ENCODE results near the gene RFC5.
"Not testable (repeated sequence)": the region's sequence is repeated elsewhere in the genome, so short reads cannot be mapped to it uniquely, and the experiment has no call there.

The RFC5 gene

GRCh38 chr12:118013283-118013682 is 3.2 kb upstream of the RFC5 start:
- TF ChIP-seq, protein P1, sequence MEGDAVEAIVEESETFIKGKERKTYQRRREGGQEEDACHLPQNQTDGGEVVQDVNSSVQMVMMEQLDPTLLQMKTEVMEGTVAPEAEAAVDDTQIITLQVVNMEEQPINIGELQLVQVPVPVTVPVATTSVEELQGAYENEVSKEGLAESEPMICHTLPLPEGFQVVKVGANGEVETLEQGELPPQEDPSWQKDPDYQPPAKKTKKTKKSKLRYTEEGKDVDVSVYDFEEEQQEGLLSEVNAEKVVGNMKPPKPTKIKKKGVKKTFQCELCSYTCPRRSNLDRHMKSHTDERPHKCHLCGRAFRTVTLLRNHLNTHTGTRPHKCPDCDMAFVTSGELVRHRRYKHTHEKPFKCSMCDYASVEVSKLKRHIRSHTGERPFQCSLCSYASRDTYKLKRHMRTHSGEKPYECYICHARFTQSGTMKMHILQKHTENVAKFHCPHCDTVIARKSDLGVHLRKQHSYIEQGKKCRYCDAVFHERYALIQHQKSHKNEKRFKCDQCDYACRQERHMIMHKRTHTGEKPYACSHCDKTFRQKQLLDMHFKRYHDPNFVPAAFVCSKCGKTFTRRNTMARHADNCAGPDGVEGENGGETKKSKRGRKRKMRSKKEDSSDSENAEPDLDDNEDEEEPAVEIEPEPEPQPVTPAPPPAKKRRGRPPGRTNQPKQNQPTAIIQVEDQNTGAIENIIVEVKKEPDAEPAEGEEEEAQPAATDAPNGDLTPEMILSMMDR (IDR thresholded peaks at IDR 0.05; ENCODE audit: borderline replicate concordance, control extremely low read depth, extremely low read depth, insufficient read depth, missing control alignments) = no peak
- in situ Hi-C loops (cut with MboI; ENCODE audit: low sequenced_read_pairs, unreplicated experiment) = no loop called here
- DNase-seq (ENCODE audit: low spot score) = no peak

DNA sequence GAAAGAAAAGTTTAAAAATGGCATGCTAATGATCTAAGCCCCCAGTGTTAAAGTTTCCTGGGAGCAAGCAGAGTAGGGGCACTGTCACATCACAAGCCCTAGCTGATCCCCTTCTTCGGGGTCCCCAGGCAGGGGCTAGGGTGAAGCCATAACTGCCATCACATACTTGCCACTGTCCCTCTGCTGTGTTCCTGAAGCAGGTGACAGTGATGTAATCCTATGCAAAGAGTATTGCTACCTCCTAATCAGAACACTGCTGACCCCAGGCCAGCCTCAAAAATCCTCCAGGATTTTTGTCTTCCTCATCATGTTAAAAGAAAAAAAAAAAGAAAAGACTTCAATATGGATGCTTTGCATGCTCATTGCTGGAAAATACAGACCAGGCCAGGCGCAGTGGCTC is 1.2 kb upstream of the RFC5 start:
- DNase-seq (ENCODE audit: low spot score) = no peak
- in situ Hi-C loops (cut with MboI; ENCODE audit: low sequenced_read_pairs, unreplicated experiment) = no loop called here
- TF ChIP-seq, protein P1 (IDR thresholded peaks at IDR 0.05; ENCODE audit: borderline replicate concordance, control extremely low read depth, extremely low read depth, insufficient read depth, missing control alignments) = no peak

DNA sequence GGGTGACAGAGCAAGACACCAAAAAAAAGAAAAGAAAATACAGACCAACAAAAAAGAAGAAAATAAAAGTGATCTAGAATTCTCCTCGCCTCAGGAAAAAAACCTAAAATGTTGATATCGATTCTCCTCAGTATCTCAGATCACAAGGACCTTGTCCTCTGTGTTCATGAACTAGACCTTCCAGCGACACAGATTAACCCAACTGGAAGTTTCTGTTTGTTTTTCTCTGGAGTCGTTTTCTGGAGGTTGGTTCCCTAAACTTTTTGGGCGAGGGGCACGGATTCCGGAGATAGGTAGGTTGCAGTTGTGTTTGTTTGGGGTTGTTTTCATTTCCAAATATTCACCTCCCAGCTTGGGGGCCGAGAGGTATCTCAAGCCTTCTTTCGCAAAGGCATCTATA is 559 bp upstream of the RFC5 start:
- TF ChIP-seq, protein P1 (IDR thresholded peaks at IDR 0.05; ENCODE audit: borderline replicate concordance, control extremely low read depth, extremely low read depth, insufficient read depth, missing control alignments) = no peak
- in situ Hi-C loops (cut with MboI; ENCODE audit: low sequenced_read_pairs, unreplicated experiment) = no loop called here
- DNase-seq (ENCODE audit: low spot score) = no peak

DNA sequence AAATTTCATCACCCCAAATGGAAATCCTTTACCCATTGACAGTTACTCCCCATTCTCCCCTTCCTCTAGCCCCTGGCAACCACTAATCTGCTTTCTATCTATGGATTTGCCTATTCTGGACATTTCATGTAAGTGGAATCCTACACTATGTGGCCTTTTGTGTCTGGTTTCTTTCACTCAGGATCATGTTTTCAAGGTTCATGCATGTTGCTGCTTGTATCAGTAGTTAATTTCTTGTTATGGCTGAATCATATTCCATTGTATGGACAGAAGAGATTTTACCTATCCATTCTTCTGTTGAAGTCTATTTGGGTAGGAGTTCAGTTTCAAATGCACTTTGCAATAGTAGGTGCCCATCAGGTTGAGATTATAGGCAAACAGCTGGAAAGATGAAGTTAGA is 1.4 kb downstream of the RFC5 start:
- TF ChIP-seq, protein P1 (IDR thresholded peaks at IDR 0.05; ENCODE audit: borderline replicate concordance, control extremely low read depth, extremely low read depth, insufficient read depth, missing control alignments) = no peak
- DNase-seq (ENCODE audit: low spot score) = no peak
- in situ Hi-C loops (cut with MboI; ENCODE audit: low sequenced_read_pairs, unreplicated experiment) = no loop called here

DNA sequence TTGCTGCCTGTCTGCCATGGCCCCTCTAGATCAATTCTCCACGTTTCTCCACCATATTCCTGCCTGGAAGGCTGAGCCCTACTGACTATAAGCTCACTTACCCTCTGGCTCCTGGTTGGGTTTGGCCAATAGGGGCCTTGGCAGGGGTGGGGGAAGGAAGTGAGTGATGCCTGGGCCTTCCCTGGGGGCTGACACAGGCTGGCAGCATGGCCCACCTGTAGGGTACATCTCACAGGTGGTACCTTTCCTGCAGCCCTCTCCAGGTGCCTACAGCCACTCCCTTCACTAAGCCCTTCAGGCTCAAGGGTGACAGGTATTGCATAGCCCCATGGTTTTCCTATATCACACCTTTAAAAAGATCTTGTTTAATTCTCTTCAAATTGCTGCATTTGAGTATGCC is 3.5 kb downstream of the RFC5 start:
- TF ChIP-seq, protein P1 (IDR thresholded peaks at IDR 0.05; ENCODE audit: borderline replicate concordance, control extremely low read depth, extremely low read depth, insufficient read depth, missing control alignments) = no peak
- in situ Hi-C loops (cut with MboI; ENCODE audit: low sequenced_read_pairs, unreplicated experiment) = no loop called here
- no peak for DNase-seq (ENCODE audit: low spot score)

- in situ Hi-C loops (cut with MboI; ENCODE audit: low sequenced_read_pairs, unreplicated experiment); DNase-seq (ENCODE audit: low spot score): not testable (repeated sequence)
Observed at GRCh38 chr12:118022097-118022727, 5.7 kb downstream of the RFC5 start.

GRCh38 chr12:118022728-118023109 is 6.2 kb downstream of the RFC5 start:
- TF ChIP-seq, protein P1 (IDR thresholded peaks at IDR 0.05; ENCODE audit: borderline replicate concordance, control extremely low read depth, extremely low read depth, insufficient read depth, missing control alignments) = no peak
- no peak for DNase-seq (ENCODE audit: low spot score)
- in situ Hi-C loops (cut with MboI; ENCODE audit: low sequenced_read_pairs, unreplicated experiment) = no loop called here

Measured in GM13976 (cell line).